Skeletal muscle satellite cell (primary cell): Measurements from ENCODE around the gene GSTO2.
A peak's percentile ranks its signal among the peaks of the same experiment; 100 is the strongest.

Experiments used
- H3K27me3 ChIP-seq: 2 replicates; pipeline ENCODE4 v1.7.0; 2013; ENCODE audit warnings: low read length; ENCODE audit not compliant: control insufficient read depth, insufficient read depth
- H3K36me3 ChIP-seq: 2 replicates; pipeline ENCODE4 v1.7.0; 2013; ENCODE audit warnings: mild to moderate bottlenecking, control low read depth, low read length; ENCODE audit not compliant: insufficient read depth
- H3K4me1 ChIP-seq: 2 replicates; pipeline ENCODE4 v1.7.0; 2013; ENCODE audit warnings: low read length; ENCODE audit not compliant: control insufficient read depth, insufficient read depth
- H3K4me2 ChIP-seq: 2 replicates; pipeline ENCODE4 v1.7.0; 2013; ENCODE audit warnings: mild to moderate bottlenecking, low read length
- H3K4me3 ChIP-seq: 2 replicates; pipeline ENCODE4 v1.7.0; 2013; ENCODE audit warnings: low read length
- H3K9ac ChIP-seq: 2 replicates; pipeline ENCODE4 v1.7.0; 2013; ENCODE audit warnings: mild to moderate bottlenecking, low read depth, low read length, moderate library complexity
- H3K9me3 ChIP-seq: replicated peaks from 2 replicates; pipeline ENCODE4 v1.7.0; 2013; ENCODE audit warnings: mild to moderate bottlenecking, control low read depth, low read length

Gene GSTO2

GRCh38 chr10:104337985-104338735 is 69.2 kb downstream of the GSTO2 start, which contains the start of gene ITPRIP:
Gene ITPRIP (minus strand): TSS chr10:104338465. CDS start chr10:104316051, 22,414 bp downstream.
- peaks cover 28% of the 10 kb centered on the region for H3K36me3 ChIP-seq
- H3K27me3 ChIP-seq = no peaks in the 10 kb centered on the region
- peak within 1 kb of the TSS; percentile 96 for H3K9ac ChIP-seq
- H3K4me2 ChIP-seq = peak within 1 kb of the TSS; percentile 92
- peaks cover 48% of the 10 kb centered on the region for H3K4me1 ChIP-seq
- no peaks in the 10 kb centered on the region for H3K9me3 ChIP-seq
- peak within 1 kb of the TSS; percentile 96 for H3K4me3 ChIP-seq

DNA sequence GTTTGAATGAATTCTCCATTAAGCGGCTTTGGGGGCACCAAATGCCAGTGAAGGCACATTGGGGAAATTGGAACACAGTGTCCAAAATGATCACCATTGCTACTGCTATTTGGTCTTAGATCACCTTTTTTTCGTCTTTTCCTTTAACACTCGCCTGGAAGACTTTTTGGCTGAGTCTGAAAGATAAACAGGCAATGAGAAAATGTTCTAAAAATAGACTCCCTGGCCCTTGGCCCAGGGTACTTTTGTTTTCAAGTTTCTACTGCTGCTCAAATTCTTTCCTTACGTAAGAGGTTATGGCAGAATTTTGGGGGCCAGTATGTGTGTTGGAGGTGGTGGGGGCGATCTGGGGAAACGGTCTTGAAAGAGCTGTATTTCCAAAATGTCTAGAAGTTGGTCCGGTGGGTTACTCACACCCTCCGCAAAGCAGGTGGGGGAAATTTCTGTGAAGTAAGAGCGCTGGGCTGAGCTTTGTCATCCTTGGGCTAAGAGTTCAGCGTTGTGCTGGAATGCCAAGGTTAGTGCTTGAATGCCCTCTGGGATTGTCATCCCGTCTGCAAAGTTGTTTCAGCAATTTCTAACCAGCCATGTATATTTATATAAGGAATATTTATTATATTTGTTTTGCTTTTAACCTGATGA is 70.6 kb downstream of the GSTO2 start:
- H3K36me3 ChIP-seq = peaks cover 14% of the 10 kb centered on the region
- peak overlapping the region; percentile 92 for H3K4me2 ChIP-seq
- no peaks in the 10 kb centered on the region for H3K27me3 ChIP-seq
- H3K4me1 ChIP-seq = peaks cover 37% of the 10 kb centered on the region
- H3K4me3 ChIP-seq = peak overlapping the region; percentile 96
- no peaks in the 10 kb centered on the region for H3K9me3 ChIP-seq
- peak overlapping the region; percentile 96 for H3K9ac ChIP-seq

DNA sequence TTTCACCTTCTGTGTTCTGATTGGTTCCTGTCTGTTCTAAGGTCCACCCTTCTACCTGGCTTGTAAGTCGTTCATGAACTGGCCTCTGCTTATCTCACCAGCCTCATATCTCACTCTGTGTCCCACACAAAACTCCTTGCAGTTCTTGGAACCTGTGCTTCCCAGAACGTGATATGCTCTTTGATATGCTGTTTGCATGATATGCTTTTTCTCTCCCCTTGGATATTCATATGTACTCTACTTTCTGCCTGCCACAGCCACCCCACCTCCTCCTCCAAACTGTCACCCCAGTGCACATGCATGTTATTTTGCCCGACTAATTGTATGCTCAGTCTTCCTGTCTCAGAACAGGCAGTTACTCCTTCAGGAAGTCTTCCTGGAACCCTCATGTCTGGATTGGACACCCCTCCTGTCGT is 71.1 kb downstream of the GSTO2 start:
- Histone ChIP-seq H3K9me3 (no peaks in the 10 kb centered on the region), H3K36me3 (peaks cover 9% of the 10 kb centered on the region), H3K4me3 (peak overlapping the region; percentile 96), H3K4me2 (peak overlapping the region; percentile 92), H3K27me3 (no peaks in the 10 kb centered on the region), H3K9ac (no peak overlapping the region), H3K4me1 (peaks cover 32% of the 10 kb centered on the region)

- H3K36me3 ChIP-seq = peaks cover 3% of the 10 kb centered on the region
- H3K4me1 ChIP-seq = peaks cover 27% of the 10 kb centered on the region
- H3K4me3 ChIP-seq = no peak overlapping the region
- no peaks in the 10 kb centered on the region for H3K27me3 ChIP-seq
- H3K4me2 ChIP-seq = no peak overlapping the region
- no peak overlapping the region for H3K9ac ChIP-seq
- no peaks in the 10 kb centered on the region for H3K9me3 ChIP-seq
These were observed 71.7 kb downstream of the GSTO2 start for GRCh38 chr10:104340641-104341040.

- Histone ChIP-seq H3K9me3 (no peaks in the 10 kb centered on the region), H3K9ac (no peak overlapping the region), H3K36me3 (no peaks in the 10 kb centered on the region), H3K4me1 (peaks cover 21% of the 10 kb centered on the region), H3K4me3 (no peak overlapping the region), H3K27me3 (no peaks in the 10 kb centered on the region), H3K4me2 (no peak overlapping the region)
These were observed 74.0 kb downstream of the GSTO2 start for GRCh38 chr10:104342941-104343411.

- Histone ChIP-seq H3K9ac (no peak overlapping the region), H3K9me3 (no peaks in the 10 kb centered on the region), H3K4me3 (no peak overlapping the region), H3K27me3 (no peaks in the 10 kb centered on the region), H3K4me2 (no peak overlapping the region), H3K4me1 (peaks cover 19% of the 10 kb centered on the region), H3K36me3 (no peaks in the 10 kb centered on the region)
These were observed 75.2 kb downstream of the GSTO2 start for GRCh38 chr10:104344219-104344618.

- H3K9me3 ChIP-seq = no peaks in the 10 kb centered on the region
These were observed 76.5 kb downstream of the GSTO2 start for GRCh38 chr10:104345515-104345914.

GRCh38 chr10:104345941-104346340 is 77.0 kb downstream of the GSTO2 start:
- Histone ChIP-seq H3K9me3 (no peaks in the 10 kb centered on the region), H3K4me2 (no peak overlapping the region), H3K4me3 (no peak overlapping the region), H3K36me3 (no peaks in the 10 kb centered on the region), H3K4me1 (peaks cover 18% of the 10 kb centered on the region), H3K9ac (no peak overlapping the region), H3K27me3 (no peaks in the 10 kb centered on the region)

More at GRCh38 chr10:104345515-104345914, 76.5 kb downstream of the GSTO2 start:
- no peak overlapping the region for H3K9ac ChIP-seq
- H3K4me2 ChIP-seq = no peak overlapping the region
- H3K27me3 ChIP-seq = no peaks in the 10 kb centered on the region
- peaks cover 15% of the 10 kb centered on the region for H3K4me1 ChIP-seq
- H3K36me3 ChIP-seq = no peaks in the 10 kb centered on the region
- H3K4me3 ChIP-seq = no peak overlapping the region

DNA sequence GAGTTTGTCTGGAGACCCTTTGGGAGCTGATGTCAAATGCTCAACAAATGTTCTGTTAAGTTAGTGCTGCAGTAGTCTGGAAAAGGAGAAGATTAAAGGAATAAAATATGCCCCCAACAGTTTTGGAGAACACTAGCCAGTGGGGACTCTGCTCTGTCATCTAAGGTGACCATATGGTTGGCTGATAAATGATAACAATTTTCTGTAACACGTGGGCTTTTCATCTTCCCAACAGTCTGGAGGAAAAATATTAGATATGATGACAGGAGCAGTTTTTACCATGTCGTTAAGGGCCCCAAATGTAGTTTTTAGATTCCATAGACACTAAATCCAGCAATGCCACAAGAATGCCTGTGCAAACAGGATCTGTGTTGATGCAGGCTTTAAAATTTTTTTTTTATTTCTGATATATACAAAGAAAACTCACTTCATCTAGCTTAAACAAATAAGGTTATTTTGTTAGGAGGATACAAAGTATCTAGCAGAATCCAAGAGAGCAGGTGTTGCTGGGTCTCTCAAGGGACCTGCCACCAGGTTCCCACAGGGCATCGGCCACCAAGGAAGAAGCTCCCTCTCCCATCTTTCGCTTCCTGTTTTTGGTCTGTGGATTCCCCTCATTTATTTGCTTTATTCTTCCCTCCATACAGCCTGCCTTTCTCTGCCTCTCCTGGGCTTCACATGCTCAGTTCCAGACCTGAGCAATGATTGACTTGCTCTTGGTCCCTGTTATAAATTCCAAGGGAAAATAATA is 78.5 kb downstream of the GSTO2 start:
- no peaks in the 10 kb centered on the region for H3K27me3 ChIP-seq
- no peak overlapping the region for H3K9ac ChIP-seq
- no peak overlapping the region for H3K4me3 ChIP-seq
- no peaks in the 10 kb centered on the region for H3K36me3 ChIP-seq
- no peaks in the 10 kb centered on the region for H3K9me3 ChIP-seq
- H3K4me1 ChIP-seq = peaks cover 26% of the 10 kb centered on the region
- no peak overlapping the region for H3K4me2 ChIP-seq

DNA sequence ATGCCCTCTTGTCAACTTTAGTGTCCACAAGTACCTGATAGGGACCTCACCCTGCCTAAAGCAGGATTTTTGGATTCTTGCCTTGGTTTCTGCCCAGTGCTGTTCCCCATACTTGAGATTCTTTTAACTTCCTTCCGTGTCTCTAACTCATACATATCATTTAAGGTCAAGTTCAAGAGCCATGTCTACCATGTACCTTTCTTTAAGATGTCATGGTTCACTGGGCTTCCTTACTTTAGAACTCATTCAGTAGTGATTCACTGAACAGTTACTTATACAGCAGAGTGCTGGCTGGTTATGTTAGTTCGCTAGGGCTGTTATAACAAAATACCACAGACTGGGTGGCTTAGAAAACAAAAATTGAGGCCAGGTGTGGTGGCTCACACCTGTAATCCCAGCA is 79.6 kb downstream of the GSTO2 start:
- H3K27me3 ChIP-seq = no peaks in the 10 kb centered on the region
- H3K4me2 ChIP-seq = no peak overlapping the region
- no peak overlapping the region for H3K4me3 ChIP-seq
- no peak overlapping the region for H3K9ac ChIP-seq
- H3K36me3 ChIP-seq = no peaks in the 10 kb centered on the region
- H3K9me3 ChIP-seq = no peaks in the 10 kb centered on the region
- peaks cover 21% of the 10 kb centered on the region for H3K4me1 ChIP-seq

GRCh38 chr10:104349623-104350126 is 80.7 kb downstream of the GSTO2 start:
- Histone ChIP-seq H3K4me2 (peak overlapping the region; percentile 47), H3K27me3 (peaks cover 6% of the 10 kb centered on the region), H3K36me3 (no peaks in the 10 kb centered on the region), H3K9ac (peak overlapping the region; percentile 25), H3K9me3 (no peaks in the 10 kb centered on the region), H3K4me1 (peaks cover 21% of the 10 kb centered on the region), H3K4me3 (no peak overlapping the region)
